HCEC 1CT (cell line): Measurements from ENCODE around the gene CHRNA4.
"Not testable (repeated sequence)": the region's sequence is repeated elsewhere in the genome, so short reads cannot be mapped to it uniquely, and the experiment has no call there.

ENCODE experiments used
- DNase-seq: peaks from one replicate; pipeline ENCODE4 v3.0.0-alpha.2; 2017

Gene CHRNA4

GRCh38 chr20:63306673-63307537, 54.2 kb downstream of the CHRNA4 start:
- no peak for DNase-seq

DNA sequence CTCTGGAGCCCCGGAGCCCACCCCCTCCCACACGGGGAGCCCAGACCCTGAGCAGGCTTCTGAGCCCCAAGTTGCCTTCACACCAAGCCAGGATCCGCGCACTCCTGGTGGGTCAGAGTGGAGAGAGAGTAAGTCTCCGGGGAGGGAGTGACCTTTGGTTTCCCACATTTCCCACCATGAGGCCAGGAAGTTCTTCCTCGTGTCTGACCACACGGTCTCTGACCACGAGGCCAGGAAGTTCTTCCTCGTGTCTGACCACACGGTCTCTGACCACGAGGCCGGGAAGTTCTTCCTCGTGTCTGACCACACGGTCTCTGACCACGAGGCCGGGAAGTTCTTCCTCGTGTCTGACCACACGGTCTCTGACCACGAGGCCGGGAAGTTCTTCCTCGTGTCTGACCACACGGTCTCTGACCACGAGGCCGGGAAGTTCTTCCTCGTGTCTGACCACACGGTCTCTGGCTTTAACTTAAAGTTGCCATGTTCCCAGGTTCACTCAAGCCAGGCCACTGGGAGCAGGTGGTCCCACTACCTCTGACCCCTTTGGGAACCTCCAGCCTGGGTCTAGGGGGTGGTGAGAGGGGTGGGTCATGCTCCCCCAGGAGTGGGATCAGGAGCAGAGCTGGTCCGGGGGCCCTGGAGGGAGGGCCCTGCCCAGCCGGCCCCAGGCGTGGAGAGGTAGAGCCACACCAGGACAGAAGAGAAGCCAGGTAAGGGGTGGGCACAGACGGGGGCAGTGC, 55.0 kb downstream of the CHRNA4 start:
- not testable (repeated sequence) for DNase-seq

GRCh38 chr20:63305393-63305792, 55.8 kb downstream of the CHRNA4 start:
- no peak for DNase-seq

DNA sequence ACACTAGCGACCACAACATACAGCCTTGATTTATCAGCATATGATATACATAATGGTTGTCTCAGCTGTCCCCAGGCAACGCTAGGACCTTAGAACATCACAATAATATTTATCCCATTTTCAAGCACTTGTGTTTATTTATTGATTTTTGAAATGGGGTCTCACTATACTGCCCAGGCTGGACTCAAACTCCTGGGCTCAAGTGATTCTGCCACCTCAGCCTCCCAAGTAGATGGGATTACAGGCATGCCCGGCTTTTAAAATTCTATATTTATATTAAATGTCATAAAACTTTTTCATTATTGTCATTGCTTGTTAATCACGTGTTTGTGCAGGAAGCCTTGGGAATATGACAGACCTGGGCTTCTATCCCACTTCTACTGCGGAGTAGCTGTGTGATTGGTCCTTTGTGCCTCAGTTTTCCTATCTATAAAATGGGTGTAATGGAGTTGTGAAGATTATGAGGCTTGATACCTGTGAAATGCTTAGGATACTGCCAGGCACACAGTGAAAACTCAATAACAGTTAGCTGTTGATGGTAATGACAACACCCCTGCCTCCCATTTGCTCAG, 58.0 kb downstream of the CHRNA4 start:
- no peak for DNase-seq

- no peak for DNase-seq
Observed at GRCh38 chr20:63301671-63302070, 59.5 kb downstream of the CHRNA4 start.

GRCh38 chr20:63298731-63299312, 62.3 kb downstream of the CHRNA4 start:
- no peak for DNase-seq

DNA sequence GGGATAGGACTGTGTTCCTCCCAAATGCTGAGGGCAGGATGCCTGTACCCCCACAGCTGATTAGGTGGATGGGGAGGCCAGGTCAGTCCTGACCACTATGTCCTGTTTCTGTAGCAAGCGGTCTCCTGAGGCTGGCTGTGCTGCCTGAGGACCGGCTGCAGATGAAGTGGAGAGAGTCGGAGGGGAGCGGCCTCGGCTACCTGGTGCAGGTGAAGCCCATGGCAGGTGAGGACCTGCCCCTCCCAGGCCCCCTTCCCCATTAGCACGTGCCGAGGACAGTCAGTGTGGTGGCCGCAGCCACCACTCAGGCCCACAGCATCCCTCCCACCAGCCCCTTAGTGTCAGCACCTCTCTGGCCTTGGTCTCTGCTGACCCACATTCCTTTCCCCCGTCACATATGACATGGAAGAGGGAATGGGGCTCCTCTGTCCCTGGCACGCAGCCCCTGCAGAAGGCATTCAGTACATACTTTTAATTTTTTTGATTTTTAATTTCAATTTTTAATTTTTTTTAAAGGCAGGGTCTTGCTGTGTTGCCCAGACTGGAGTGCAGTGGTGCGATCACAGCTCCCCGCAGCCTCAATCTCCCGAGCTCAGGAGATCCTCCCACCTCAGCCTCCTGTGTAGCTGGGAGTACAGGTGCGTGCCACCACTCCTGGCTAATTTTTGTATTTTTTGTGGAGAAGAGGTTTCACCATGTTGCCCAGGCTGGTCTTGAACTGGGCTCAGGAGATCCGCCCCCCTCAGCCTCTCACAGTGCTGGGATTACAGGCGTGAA, 63.2 kb downstream of the CHRNA4 start:
- DNase-seq, result no peak

GRCh38 chr20:63297371-63297781, 63.8 kb downstream of the CHRNA4 start:
- DNase-seq, result no peak

DNA sequence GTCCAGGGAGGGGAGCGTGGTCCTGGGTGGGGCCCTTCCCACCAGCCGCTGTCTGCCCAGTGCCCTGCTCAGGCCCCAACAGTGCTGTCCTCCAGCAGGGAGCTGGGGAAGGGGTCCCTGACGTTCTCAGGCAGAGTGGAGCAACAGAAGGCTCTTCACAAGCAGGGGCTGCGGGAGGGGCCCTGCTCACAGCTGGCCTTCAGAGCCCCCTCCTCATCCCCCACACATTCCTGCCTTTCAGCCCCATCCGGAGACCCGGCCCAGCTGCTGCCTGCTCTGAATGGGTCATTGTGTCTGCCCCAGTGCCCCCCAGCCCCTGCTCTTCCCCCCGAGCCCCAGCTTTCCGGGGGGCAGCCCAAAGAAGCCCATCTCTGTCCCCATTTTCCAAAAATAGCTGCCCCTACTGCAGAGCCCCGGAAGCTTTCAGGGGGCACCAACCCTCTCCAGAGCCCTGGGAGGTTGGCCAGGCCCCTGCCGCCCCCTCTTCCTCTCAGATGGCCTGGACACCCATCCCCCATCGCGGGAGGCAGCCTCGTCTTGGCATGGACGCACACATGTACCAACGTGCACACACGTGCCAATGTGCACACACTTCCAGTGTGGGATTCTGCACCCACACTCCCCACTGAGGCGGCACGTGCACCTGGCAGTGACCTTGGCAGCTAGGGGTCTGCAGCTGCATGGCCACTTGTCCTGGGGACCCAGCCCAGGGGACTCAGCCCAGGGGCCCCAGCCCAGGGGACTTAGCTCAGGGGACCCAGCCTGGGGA, 64.4 kb downstream of the CHRNA4 start:
- DNase-seq, result no peak

DNA sequence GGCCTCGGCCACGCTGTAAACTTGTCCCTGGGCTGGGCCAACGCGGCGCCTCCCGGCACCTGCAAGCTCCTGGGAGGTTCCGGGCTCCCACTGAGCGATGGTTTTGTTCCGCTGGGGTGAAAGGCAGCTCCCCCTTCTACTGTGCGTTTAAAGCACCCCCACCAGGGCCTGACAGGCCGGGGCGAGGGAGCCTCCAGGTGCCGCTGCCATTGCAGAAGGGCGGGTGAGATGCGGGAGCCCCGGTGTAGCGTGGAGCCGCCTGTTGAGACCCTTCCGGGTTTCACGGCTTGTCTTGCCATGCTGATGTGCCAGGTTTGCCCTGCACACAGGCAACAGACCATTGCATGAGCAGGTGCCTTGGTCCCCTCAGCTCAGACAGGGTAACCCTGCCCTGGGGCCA, 65.3 kb downstream of the CHRNA4 start:
- DNase-seq, result no peak

GRCh38 chr20:63295422-63295821, 65.7 kb downstream of the CHRNA4 start:
- no peak for DNase-seq

DNA sequence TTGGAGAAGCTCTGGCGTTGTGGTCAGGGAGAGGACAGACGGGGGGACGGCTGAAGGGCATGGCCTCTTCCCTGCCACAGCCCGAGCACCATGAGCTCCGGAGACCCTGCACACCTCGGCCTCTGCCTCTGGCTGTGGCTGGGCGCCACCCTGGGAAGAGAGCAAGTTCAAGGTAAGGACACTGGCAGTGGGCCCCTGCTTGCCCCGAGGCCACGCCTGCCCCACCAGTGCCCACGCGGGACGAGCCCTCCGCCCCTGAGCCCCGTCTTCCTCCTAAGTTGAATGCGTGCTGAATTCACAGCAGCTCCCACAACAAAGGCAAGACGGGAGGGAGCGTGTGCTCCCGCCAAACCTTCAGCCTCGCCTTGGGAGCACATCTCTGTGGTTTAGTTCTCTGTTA, 66.1 kb downstream of the CHRNA4 start:
- no peak for DNase-seq

GRCh38 chr20:63294536-63294900, 66.6 kb downstream of the CHRNA4 start:
- no peak for DNase-seq

DNA sequence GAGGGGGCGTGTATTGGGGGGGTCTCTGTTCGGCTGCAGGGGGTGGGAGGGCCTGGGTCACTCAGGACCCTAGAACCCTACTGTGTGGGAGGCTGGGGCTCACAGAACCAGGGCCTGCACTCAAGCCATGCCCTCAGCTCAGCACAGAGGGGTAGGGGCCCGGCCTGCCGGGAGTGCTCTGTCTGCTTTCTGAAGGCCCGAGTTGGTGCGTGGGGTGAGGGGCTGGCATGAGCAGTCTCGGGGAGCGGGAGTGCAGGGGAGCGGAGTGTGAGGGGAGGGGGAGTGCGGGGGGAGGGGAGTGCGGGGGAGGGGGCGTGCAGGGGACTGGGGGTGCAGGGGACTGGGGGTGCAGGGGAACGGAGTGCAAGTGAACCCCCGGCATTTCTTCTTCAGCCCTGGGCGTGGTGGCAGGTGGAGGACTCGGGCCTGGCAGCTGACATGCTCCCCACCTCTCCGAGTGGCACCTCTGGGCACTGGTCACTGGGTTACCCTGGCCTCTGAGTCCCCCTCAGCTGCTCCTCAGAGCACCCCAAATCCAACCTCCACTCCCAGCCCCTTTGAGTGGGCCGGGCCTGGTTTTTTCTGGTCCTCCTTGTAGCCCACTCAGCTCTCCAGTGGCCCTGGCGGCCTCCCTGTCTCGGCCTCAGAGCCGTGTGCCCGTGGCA, 67.1 kb downstream of the CHRNA4 start:
- no peak for DNase-seq

DNA sequence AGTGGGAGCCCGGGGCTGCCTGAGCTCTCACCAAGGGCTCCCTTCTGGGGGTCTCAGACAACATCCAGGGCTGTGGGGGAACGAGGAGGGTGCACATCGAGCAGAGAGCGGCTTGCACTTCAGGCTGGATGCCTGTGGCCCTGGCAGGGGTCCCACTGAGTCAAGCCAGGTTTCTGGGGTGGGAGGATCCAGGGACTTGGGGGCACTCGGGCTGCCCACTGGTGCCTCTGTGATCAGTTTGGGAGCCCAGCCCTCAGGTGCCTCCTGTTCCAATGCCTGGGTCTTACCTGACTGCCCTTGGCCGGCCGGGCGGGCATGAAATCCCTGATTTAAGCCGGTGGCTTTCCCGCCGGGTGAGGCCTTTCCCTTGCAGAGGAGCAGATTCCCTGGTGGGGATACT, 67.7 kb downstream of the CHRNA4 start:
- DNase-seq, result no peak
